ENCODE measurements around the gene SPON2. TPM values are rescaled to one million over a fixed set of nuclear protein-coding genes. Genes with fewer than 3 reads are reported as not detected.

SPON2 gene
- total RNA-seq, 1 donor: 38.7 TPM

GRCh38 chr4:1182313-1182712 is 9.9 kb upstream of the SPON2 start:
- H3K4me2 ChIP-seq (ENCODE audit: insufficient read depth, low read length): no peak overlapping the region
- peaks cover 3% of the 10 kb centered on the region for H3K9me3 ChIP-seq (ENCODE audit: low read depth, low read length)
- H3K4me3 ChIP-seq (ENCODE audit: insufficient read depth, low read length): no peak overlapping the region
- H2AFZ ChIP-seq (ENCODE audit: low read length): no peak overlapping the region
- TF ChIP-seq CTCF (IDR thresholded peaks at IDR 0.05; ENCODE audit: extremely low read depth, low read depth, low read length): no peak
- no peak overlapping the region for H3K27ac ChIP-seq (ENCODE audit: low read depth, low read length)
- H3K36me3 ChIP-seq (ENCODE audit: insufficient read depth, low read length): no peaks in the 10 kb centered on the region
- no peaks in the 10 kb centered on the region for H3K27me3 ChIP-seq (ENCODE audit: insufficient read depth, low read length)
- DNase-seq (ENCODE audit: insufficient read length, low spot score, missing footprints): no peak
- H4K20me1 ChIP-seq (ENCODE audit: insufficient read depth, low read length): no peaks in the 10 kb centered on the region
- peaks cover 12% of the 10 kb centered on the region for H3K4me1 ChIP-seq (ENCODE audit: insufficient read depth, low read length)
- no peaks in the 10 kb centered on the region for H3K79me2 ChIP-seq (ENCODE audit: insufficient read depth, low read length)

GRCh38 chr4:1180663-1181062 is 8.3 kb upstream of the SPON2 start:
- no peaks in the 10 kb centered on the region for H3K79me2 ChIP-seq (ENCODE audit: insufficient read depth, low read length)
- peaks cover 3% of the 10 kb centered on the region for H3K9me3 ChIP-seq (ENCODE audit: low read depth, low read length)
- no peaks in the 10 kb centered on the region for H3K27me3 ChIP-seq (ENCODE audit: insufficient read depth, low read length)
- DNase-seq (ENCODE audit: insufficient read length, low spot score, missing footprints): no peak
- H3K36me3 ChIP-seq (ENCODE audit: insufficient read depth, low read length): no peaks in the 10 kb centered on the region
- peaks cover 16% of the 10 kb centered on the region for H3K4me1 ChIP-seq (ENCODE audit: insufficient read depth, low read length)
- TF ChIP-seq CTCF (IDR thresholded peaks at IDR 0.05; ENCODE audit: extremely low read depth, low read depth, low read length): no peak
- no peak overlapping the region for H2AFZ ChIP-seq (ENCODE audit: low read length)
- no peak overlapping the region for H3K4me3 ChIP-seq (ENCODE audit: insufficient read depth, low read length)
- H3K4me2 ChIP-seq (ENCODE audit: insufficient read depth, low read length): no peak overlapping the region
- no peak overlapping the region for H3K27ac ChIP-seq (ENCODE audit: low read depth, low read length)
- H4K20me1 ChIP-seq (ENCODE audit: insufficient read depth, low read length): no peaks in the 10 kb centered on the region

- H3K79me2 ChIP-seq (ENCODE audit: insufficient read depth, low read length): no peaks in the 10 kb centered on the region
- H3K4me1 ChIP-seq (ENCODE audit: insufficient read depth, low read length): peaks cover 16% of the 10 kb centered on the region
- no peaks in the 10 kb centered on the region for H3K27me3 ChIP-seq (ENCODE audit: insufficient read depth, low read length)
- no peaks in the 10 kb centered on the region for H4K20me1 ChIP-seq (ENCODE audit: insufficient read depth, low read length)
- no peaks in the 10 kb centered on the region for H3K36me3 ChIP-seq (ENCODE audit: insufficient read depth, low read length)
- no peak overlapping the region for H2AFZ ChIP-seq (ENCODE audit: low read length)
- no peak for DNase-seq (ENCODE audit: insufficient read length, low spot score, missing footprints)
- peaks cover 3% of the 10 kb centered on the region for H3K9me3 ChIP-seq (ENCODE audit: low read depth, low read length)
- TF ChIP-seq CTCF (IDR thresholded peaks at IDR 0.05; ENCODE audit: extremely low read depth, low read depth, low read length): no peak
- no peak overlapping the region for H3K27ac ChIP-seq (ENCODE audit: low read depth, low read length)
- H3K4me3 ChIP-seq (ENCODE audit: insufficient read depth, low read length): no peak overlapping the region
- no peak overlapping the region for H3K4me2 ChIP-seq (ENCODE audit: insufficient read depth, low read length)
Measured at GRCh38 chr4:1179976-1180375, 7.6 kb upstream of the SPON2 start.

GRCh38 chr4:1179089-1179441 is 6.7 kb upstream of the SPON2 start:
- Histone ChIP-seq H3K9me3 (ENCODE audit: low read depth, low read length) (peaks cover 3% of the 10 kb centered on the region), H3K4me1 (ENCODE audit: insufficient read depth, low read length) (peaks cover 15% of the 10 kb centered on the region), H3K27me3 (ENCODE audit: insufficient read depth, low read length) (no peaks in the 10 kb centered on the region), H4K20me1 (ENCODE audit: insufficient read depth, low read length) (no peaks in the 10 kb centered on the region), H3K36me3 (ENCODE audit: insufficient read depth, low read length) (no peaks in the 10 kb centered on the region), H2AFZ (ENCODE audit: low read length) (no peak overlapping the region), H3K27ac (ENCODE audit: low read depth, low read length) (no peak overlapping the region), H3K4me3 (ENCODE audit: insufficient read depth, low read length) (no peak overlapping the region), H3K4me2 (ENCODE audit: insufficient read depth, low read length) (no peak overlapping the region), H3K79me2 (ENCODE audit: insufficient read depth, low read length) (no peaks in the 10 kb centered on the region)
- peak; percentile 42 for DNase-seq (ENCODE audit: insufficient read length, low spot score, missing footprints)
- no peak for TF ChIP-seq CTCF (IDR thresholded peaks at IDR 0.05; ENCODE audit: extremely low read depth, low read depth, low read length)
